Head of caudate nucleus (tissue), 42 donors: ENCODE results near the gene ARHGAP42.
"Not testable (repeated sequence)": the region's sequence is repeated elsewhere in the genome, so short reads cannot be mapped to it uniquely, and the experiment has no call there.

ENCODE experiments used
- DNase-seq, 42 donors: peaks; one replicate each; pipeline versions ENCODE4 v3.0.0 to v3.0.0-alpha.2; 2020 to 2021; ENCODE audit warnings: mixed read lengths in 7 of 42
- intact Hi-C: fragments of 100-400 bp; cut with DNase I; formaldehyde crosslinking; loops from one replicate; pipeline ENCODE4 v1.15.0; 2022

Gene ARHGAP42

GRCh38 chr11:100748153-100748552 is 61.1 kb downstream of the ARHGAP42 start:
- DNase-seq = no peak
- intact Hi-C loops = no loop called here

GRCh38 chr11:100749887-100750565 is 62.9 kb downstream of the ARHGAP42 start:
- DNase-seq, intact Hi-C loops: not testable (repeated sequence)

GRCh38 chr11:100750566-100750891 is 63.4 kb downstream of the ARHGAP42 start:
- intact Hi-C loops, DNase-seq: not testable (repeated sequence)

GRCh38 chr11:100752371-100753171 is 65.5 kb downstream of the ARHGAP42 start:
- no peak for DNase-seq
- intact Hi-C loops = no loop called here

- intact Hi-C loops = no loop called here
- no peak for DNase-seq
Observed at GRCh38 chr11:100753172-100753543, 66.1 kb downstream of the ARHGAP42 start.

- no peak for DNase-seq
- intact Hi-C loops = no loop called here
Observed at GRCh38 chr11:100753571-100753970, 66.5 kb downstream of the ARHGAP42 start.

GRCh38 chr11:100756559-100756958 is 69.5 kb downstream of the ARHGAP42 start:
- intact Hi-C loops = no loop called here
- DNase-seq = no peak

GRCh38 chr11:100757646-100758045 is 70.6 kb downstream of the ARHGAP42 start:
- peak in 10 of 42 donors; percentile 10 to 65 (median 30) for DNase-seq
- intact Hi-C loops = no loop called here

GRCh38 chr11:100759106-100759505 is 72.0 kb downstream of the ARHGAP42 start:
- intact Hi-C loops = no loop called here

GRCh38 chr11:100759856-100760255 is 72.8 kb downstream of the ARHGAP42 start:
- intact Hi-C loops = no loop called here
- DNase-seq = no peak

More at GRCh38 chr11:100759106-100759505, 72.0 kb downstream of the ARHGAP42 start:
- no peak for DNase-seq

- intact Hi-C loops = no loop called here
- DNase-seq = no peak
Observed at GRCh38 chr11:100760744-100761143, 73.7 kb downstream of the ARHGAP42 start.

GRCh38 chr11:100761841-100762240 is 74.8 kb downstream of the ARHGAP42 start:
- intact Hi-C loops = no loop called here
- no peak for DNase-seq

- intact Hi-C loops = no loop called here
- no peak for DNase-seq
Observed at GRCh38 chr11:100766764-100767163, 79.7 kb downstream of the ARHGAP42 start.

- DNase-seq = peak in 1 of 42 donors; percentile 41
- intact Hi-C loops = no loop called here
Observed at GRCh38 chr11:100769165-100769564, 82.1 kb downstream of the ARHGAP42 start.

- intact Hi-C loops = no loop called here
- no peak for DNase-seq
Observed at GRCh38 chr11:100769617-100770016, 82.5 kb downstream of the ARHGAP42 start.

- no peak for DNase-seq
- intact Hi-C loops = no loop called here
Observed at GRCh38 chr11:100774132-100774531, 87.0 kb downstream of the ARHGAP42 start.

GRCh38 chr11:100774859-100775258 is 87.8 kb downstream of the ARHGAP42 start:
- DNase-seq = no peak
- intact Hi-C loops = no loop called here

GRCh38 chr11:100776212-100776896 is 89.3 kb downstream of the ARHGAP42 start:
- intact Hi-C loops = no loop called here
- DNase-seq = no peak

GRCh38 chr11:100777103-100777502 is 90.0 kb downstream of the ARHGAP42 start:
- intact Hi-C loops = no loop called here
- DNase-seq = no peak

- no peak for DNase-seq
- intact Hi-C loops = no loop called here
Observed at GRCh38 chr11:100777736-100778135, 90.6 kb downstream of the ARHGAP42 start.
